ENCODE results near the gene NFKB1. TPM values are rescaled to one million over a fixed set of nuclear protein-coding genes. Genes with fewer than 3 reads are reported as not detected.
A peak's percentile ranks its signal among the peaks of the same experiment; 100 is the strongest.

Gene NFKB1
- total RNA-seq, 4 donors from 2014 or later: 31.6 to 42.1 (median 39.7) TPM

DNA sequence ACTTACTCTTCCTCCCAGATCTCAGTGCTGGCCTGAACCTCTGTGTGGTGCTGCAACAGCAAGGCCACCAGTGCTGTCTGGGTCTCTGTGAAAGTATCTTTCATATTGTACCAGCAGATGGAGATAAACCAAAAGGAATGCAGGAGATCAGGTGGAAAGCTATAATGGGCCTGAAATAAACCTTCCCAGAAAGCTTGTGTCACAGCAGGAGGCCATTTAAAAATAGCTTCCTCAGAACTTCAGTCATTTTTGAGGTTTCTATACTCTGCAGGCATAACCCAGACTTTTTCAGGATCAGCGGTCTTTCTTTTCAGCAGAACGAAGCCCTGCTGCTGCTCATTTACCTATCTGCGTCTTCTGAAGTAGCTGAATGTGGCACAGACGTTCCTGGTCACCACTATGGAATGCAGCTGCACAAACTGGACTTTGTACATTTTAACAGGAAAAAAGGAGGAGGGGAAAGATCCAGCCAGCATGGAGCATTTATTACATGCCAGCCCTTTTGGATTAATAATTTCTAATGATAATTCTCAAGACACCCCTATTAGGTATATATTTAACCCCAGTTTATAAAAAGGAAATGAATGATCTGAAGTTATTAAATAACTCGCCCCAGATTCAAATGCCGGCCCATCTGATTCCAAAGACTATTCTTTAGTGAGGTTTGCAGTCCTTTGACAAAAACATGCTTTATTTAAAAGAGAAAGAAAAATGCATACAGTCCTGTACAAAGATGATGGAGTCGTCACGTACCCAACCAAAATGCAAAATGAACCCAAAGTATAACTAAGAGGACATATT lies 119.7 kb downstream of the NFKB1 start:
- Histone ChIP-seq H3K27me3 (no peaks in the 10 kb centered on the region), H3K9me3 (no peaks in the 10 kb centered on the region), H3K27ac (replicated peaks in 1 of 4) (peak overlapping the region in 1 of 4 donors; percentile 36), H3K36me3 (peaks cover 3 to 16% (median 10%) of the 10 kb centered on the region in 4 donors), H3K4me3 (no peak overlapping the region), H3K4me1 (peaks cover 0 to 13% (median 9%) of the 10 kb centered on the region in 4 donors)
- 68% methylated on average over 8 of the region's 8 CpGs for WGBS
- no peak for DNase-seq (ENCODE audit: extremely low spot score)
- intact Hi-C loops (cut with DNase I): loop anchor here (5.0 to 10.0 kb wide), 4 partner anchors 204 to 476 kb away; partner anchors contain the start of genes BDH2 and UBE2D3
- TF ChIP-seq, protein P1, sequence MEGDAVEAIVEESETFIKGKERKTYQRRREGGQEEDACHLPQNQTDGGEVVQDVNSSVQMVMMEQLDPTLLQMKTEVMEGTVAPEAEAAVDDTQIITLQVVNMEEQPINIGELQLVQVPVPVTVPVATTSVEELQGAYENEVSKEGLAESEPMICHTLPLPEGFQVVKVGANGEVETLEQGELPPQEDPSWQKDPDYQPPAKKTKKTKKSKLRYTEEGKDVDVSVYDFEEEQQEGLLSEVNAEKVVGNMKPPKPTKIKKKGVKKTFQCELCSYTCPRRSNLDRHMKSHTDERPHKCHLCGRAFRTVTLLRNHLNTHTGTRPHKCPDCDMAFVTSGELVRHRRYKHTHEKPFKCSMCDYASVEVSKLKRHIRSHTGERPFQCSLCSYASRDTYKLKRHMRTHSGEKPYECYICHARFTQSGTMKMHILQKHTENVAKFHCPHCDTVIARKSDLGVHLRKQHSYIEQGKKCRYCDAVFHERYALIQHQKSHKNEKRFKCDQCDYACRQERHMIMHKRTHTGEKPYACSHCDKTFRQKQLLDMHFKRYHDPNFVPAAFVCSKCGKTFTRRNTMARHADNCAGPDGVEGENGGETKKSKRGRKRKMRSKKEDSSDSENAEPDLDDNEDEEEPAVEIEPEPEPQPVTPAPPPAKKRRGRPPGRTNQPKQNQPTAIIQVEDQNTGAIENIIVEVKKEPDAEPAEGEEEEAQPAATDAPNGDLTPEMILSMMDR (IDR thresholded peaks at IDR 0.05): peak; percentile 59 to 67 (median 60)
- TF ChIP-seq POLR2A (IDR thresholded peaks at IDR 0.05; ENCODE audit: low read depth) (no peak), POLR2AphosphoS5 (IDR thresholded peaks at IDR 0.05) (peak in 1 of 2 donors; percentile 49), EP300 (IDR thresholded peaks at IDR 0.05) (no peak)

DNA sequence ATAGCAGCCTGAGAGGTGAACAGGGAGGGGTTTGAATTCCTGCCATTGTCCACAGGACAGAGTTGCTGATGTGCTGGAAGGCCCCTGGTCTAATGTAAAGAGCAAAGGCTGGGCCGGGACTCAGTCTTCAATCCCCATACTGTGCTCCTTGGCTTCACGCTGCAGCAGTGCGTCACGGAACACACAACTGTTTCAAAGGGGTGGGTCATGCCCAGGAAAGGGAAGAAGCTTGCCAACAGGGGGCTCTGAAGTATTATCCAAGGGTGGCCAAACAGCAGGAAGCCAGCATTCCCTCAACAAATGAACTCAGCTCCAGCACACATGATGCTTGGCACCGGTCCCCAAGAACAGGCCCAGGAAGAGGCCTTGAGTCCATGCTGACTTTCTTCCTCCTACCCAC lies 122.5 kb downstream of the NFKB1 start:
- intact Hi-C loops (cut with DNase I): loop anchor here (5.0 to 10.0 kb wide), 4 partner anchors 201 to 474 kb away; partner anchors contain the start of genes BDH2 and UBE2D3
- Histone ChIP-seq H3K4me1 (peaks cover 0 to 10% (median 9%) of the 10 kb centered on the region in 4 donors), H3K36me3 (no peaks in the 10 kb centered on the region), H3K27me3 (no peaks in the 10 kb centered on the region), H3K9me3 (no peaks in the 10 kb centered on the region), H3K4me3 (no peak overlapping the region), H3K27ac (replicated peaks in 1 of 4) (no peak overlapping the region)
- DNase-seq (ENCODE audit: extremely low spot score): no peak
- WGBS: 71% methylated on average over 5 of the region's 5 CpGs
- TF ChIP-seq POLR2AphosphoS5 (IDR thresholded peaks at IDR 0.05) (no peak), EP300 (IDR thresholded peaks at IDR 0.05) (no peak), POLR2A (IDR thresholded peaks at IDR 0.05; ENCODE audit: low read depth) (no peak)
- TF ChIP-seq, protein P1 (IDR thresholded peaks at IDR 0.05): no peak

DNA sequence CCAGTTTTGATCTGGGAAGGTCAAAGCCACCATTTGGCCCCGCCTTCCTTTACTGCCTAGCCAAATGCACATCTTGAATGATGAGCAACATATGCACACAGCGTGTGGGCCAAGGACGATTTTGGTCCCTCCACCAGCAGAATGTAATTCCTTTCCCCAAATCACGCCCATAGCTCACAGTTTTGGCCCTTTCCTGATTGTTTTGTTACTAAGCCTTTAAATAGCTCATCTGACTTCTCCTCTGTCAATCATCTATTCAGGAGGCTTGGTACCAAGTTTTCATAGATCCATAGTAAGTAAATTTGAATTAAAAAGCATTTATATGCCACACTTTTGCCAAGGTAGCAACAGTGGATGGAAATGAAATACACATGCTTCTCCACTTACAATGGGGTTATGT lies 123.3 kb downstream of the NFKB1 start:
- no peak overlapping the region for H3K27ac ChIP-seq (replicated peaks in 1 of 4)
- 84% methylated on average over 4 of the region's 4 CpGs for WGBS
- TF ChIP-seq EP300 (IDR thresholded peaks at IDR 0.05): no peak
- TF ChIP-seq, protein P1 (IDR thresholded peaks at IDR 0.05): no peak
- DNase-seq (ENCODE audit: extremely low spot score): no peak
- peaks cover 0 to 10% (median 9%) of the 10 kb centered on the region in 4 donors for H3K4me1 ChIP-seq
- no peaks in the 10 kb centered on the region for H3K36me3 ChIP-seq
- no peaks in the 10 kb centered on the region for H3K9me3 ChIP-seq
- no peak overlapping the region for H3K4me3 ChIP-seq
- H3K27me3 ChIP-seq: no peaks in the 10 kb centered on the region
- intact Hi-C loops (cut with DNase I): loop anchor here (5.0 to 10.0 kb wide), 4 partner anchors 200 to 473 kb away; partner anchors contain the start of genes BDH2 and UBE2D3

DNA sequence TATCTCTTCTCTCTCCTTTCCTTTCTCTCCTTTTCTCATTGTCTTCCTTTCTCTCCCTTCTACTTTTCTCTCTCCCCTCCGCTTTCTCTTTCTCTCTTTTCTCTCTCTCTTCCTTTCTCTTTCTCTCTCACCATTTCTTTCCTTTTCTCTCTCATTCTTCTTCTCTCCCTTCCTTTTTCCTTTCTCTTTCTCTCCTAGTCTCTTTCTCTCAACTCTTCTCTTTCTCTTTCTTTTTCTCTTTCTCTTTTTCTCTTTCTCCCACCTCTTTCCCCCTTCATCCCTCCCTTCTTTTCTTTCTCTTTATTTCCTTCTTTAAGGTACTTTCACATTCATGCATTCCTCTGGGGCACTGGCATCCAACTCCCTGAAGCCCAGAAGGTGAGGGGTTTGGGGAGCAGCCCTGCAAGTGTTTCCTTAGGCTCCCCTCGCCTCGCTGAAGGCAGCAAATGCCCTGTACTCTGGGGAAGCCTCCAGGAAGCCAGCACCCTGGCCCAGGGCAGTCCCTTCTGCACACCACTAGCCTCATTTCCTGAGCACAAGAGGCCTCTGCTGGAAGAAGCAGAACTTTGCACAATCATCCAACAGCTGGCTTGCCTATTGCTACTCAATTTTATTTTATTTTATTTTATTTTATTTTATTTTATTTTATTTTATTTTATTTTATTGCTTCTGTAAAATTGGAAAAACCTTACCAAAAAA lies 124.2 kb downstream of the NFKB1 start:
- no peak for TF ChIP-seq POLR2AphosphoS5 (IDR thresholded peaks at IDR 0.05)
- TF ChIP-seq, protein P1 (IDR thresholded peaks at IDR 0.05): peak in 1 of 3 experiments; percentile 15
- no peak for DNase-seq (ENCODE audit: extremely low spot score)
- intact Hi-C loops (cut with DNase I): loop anchor here (10.0 kb wide), 2 partner anchors 199 to 249 kb away; partner anchors contain the start of gene UBE2D3
- Histone ChIP-seq H3K27ac (replicated peaks in 1 of 4) (no peak overlapping the region), H3K36me3 (no peaks in the 10 kb centered on the region), H3K9me3 (no peaks in the 10 kb centered on the region), H3K4me3 (no peak overlapping the region), H3K27me3 (no peaks in the 10 kb centered on the region), H3K4me1 (peaks cover 0 to 8% (median 8%) of the 10 kb centered on the region in 4 donors)
- WGBS: 76% methylated on average over 3 of the region's 3 CpGs

All from esophagus muscularis mucosa (tissue), 4 donors.